ENCODE measurements around the gene ZCCHC9. TPM values are rescaled to one million over a fixed set of nuclear protein-coding genes. Genes with fewer than 3 reads are reported as not detected.
"Not testable (repeated sequence)": the region's sequence is repeated elsewhere in the genome, so short reads cannot be mapped to it uniquely, and the experiment has no call there.

ZCCHC9 gene
- total and polyA plus RNA-seq, 2 donors (not counting 1 experiment from before 2014, with no cell fraction given): 44.4 to 50.9 TPM

- Histone ChIP-seq H3K27me3 (ENCODE audit: control insufficient read depth, insufficient read depth, low read length) (no peaks in the 10 kb centered on the region), H3K4me2 (ENCODE audit: extremely low read depth, insufficient read depth, low read length) (no peak overlapping the region), H3K9me3 (ENCODE audit: control insufficient read depth, insufficient read depth, low read depth, low read length) (no peaks in the 10 kb centered on the region), H4K20me1 (ENCODE audit: control insufficient read depth, extremely low read depth, insufficient read depth, low read length) (no peaks in the 10 kb centered on the region), H3K9ac (ENCODE audit: insufficient read depth, low read length) (no peak overlapping the region), H3K36me3 (ENCODE audit: control insufficient read depth, insufficient read depth, low read length) (no peaks in the 10 kb centered on the region), H3K4me3 (replicated peaks in 1 of 4; ENCODE audit: control extremely low read depth in 1 of 4, insufficient read depth in 1 of 4, low read depth in 3 of 4, low read length in 4 of 4) (no peak overlapping the region), H3K79me2 (ENCODE audit: control insufficient read depth, insufficient read depth, low read length) (peaks cover 7% of the 10 kb centered on the region), H3K27ac (ENCODE audit: insufficient read depth, low read length) (no peak overlapping the region), H3K4me1 (ENCODE audit: control insufficient read depth, extremely low read depth, insufficient read depth, low read length) (peaks cover 8% of the 10 kb centered on the region), H2AFZ (ENCODE audit: low read length) (no peak overlapping the region)
- DNase-seq (ENCODE audit: low read depth in 2 of 2): peak in 1 of 2 donors; percentile 25
- TF ChIP-seq EZH2 (IDR thresholded peaks at IDR 0.05; ENCODE audit: low read length, missing control alignments): no peak
Measured at GRCh38 chr5:81265101-81265500, 36.3 kb upstream of the ZCCHC9 start.

DNA sequence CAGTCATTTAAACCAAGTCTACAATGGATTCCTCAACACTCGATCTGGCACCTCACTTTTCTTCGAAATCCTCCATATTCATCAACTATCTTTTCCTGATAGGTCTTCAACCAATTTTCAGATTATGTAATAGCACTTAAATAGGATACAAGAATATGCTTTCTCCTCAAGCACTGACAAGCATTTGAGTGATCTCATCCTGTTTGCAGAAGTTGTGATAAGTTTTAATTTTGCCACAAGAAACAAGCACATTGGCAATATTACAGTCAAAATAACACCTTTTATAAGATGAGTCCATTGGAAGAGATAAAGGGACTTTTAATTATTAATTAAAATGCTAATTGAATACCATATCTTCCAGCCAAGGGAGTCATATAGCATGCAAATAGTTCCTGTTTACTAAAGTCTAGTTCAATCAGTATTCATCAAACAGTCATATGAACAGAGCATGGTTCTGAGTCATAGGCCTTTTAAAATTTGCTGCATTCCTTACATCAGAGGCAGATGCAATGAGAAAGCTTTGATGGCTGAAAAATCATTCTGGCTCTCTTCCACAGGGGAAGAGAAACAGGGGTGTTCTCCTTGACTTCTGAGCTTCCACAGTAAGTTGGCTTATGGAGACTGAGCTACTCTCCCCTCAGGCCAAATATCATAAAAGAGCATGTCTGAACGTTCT lies 32.7 kb upstream of the ZCCHC9 start:
- Histone ChIP-seq H3K36me3 (ENCODE audit: control insufficient read depth, insufficient read depth, low read length) (no peaks in the 10 kb centered on the region), H3K9ac (ENCODE audit: insufficient read depth, low read length) (no peak overlapping the region), H3K4me2 (ENCODE audit: extremely low read depth, insufficient read depth, low read length) (peak overlapping the region; percentile 51)

GRCh38 chr5:81269751-81270393 lies 31.5 kb upstream of the ZCCHC9 start:
- DNase-seq (ENCODE audit: low read depth in 2 of 2): no peak
- H3K4me1 ChIP-seq (ENCODE audit: control insufficient read depth, extremely low read depth, insufficient read depth, low read length): peaks cover 8% of the 10 kb centered on the region
- H2AFZ ChIP-seq (ENCODE audit: low read length): no peak overlapping the region
- no peaks in the 10 kb centered on the region for H3K27me3 ChIP-seq (ENCODE audit: control insufficient read depth, insufficient read depth, low read length)
- H3K4me2 ChIP-seq (ENCODE audit: extremely low read depth, insufficient read depth, low read length): no peak overlapping the region
- no peak overlapping the region for H3K9ac ChIP-seq (ENCODE audit: insufficient read depth, low read length)
- no peaks in the 10 kb centered on the region for H4K20me1 ChIP-seq (ENCODE audit: control insufficient read depth, extremely low read depth, insufficient read depth, low read length)
- no peak overlapping the region for H3K27ac ChIP-seq (ENCODE audit: insufficient read depth, low read length)
- H3K4me3 ChIP-seq (replicated peaks in 1 of 4; ENCODE audit: control extremely low read depth in 1 of 4, insufficient read depth in 1 of 4, low read depth in 3 of 4, low read length in 4 of 4): no peak overlapping the region
- no peaks in the 10 kb centered on the region for H3K9me3 ChIP-seq (ENCODE audit: control insufficient read depth, insufficient read depth, low read depth, low read length)
- no peak for TF ChIP-seq CTCF (conservative IDR thresholded peaks at IDR 0.05 in 1 of 2, IDR thresholded peaks at IDR 0.05 in 1 of 2; ENCODE audit: low read depth in 1 of 2, low read length in 2 of 2)
- TF ChIP-seq EZH2 (IDR thresholded peaks at IDR 0.05; ENCODE audit: low read length, missing control alignments): no peak
- peaks cover 7% of the 10 kb centered on the region for H3K79me2 ChIP-seq (ENCODE audit: control insufficient read depth, insufficient read depth, low read length)
- no peaks in the 10 kb centered on the region for H3K36me3 ChIP-seq (ENCODE audit: control insufficient read depth, insufficient read depth, low read length)

More for the DNA sequence above, 32.7 kb upstream of the ZCCHC9 start:
- Histone ChIP-seq H3K4me1 (ENCODE audit: control insufficient read depth, extremely low read depth, insufficient read depth, low read length) (peaks cover 8% of the 10 kb centered on the region), H3K9me3 (ENCODE audit: control insufficient read depth, insufficient read depth, low read depth, low read length) (no peaks in the 10 kb centered on the region), H3K4me3 (replicated peaks in 1 of 4; ENCODE audit: control extremely low read depth in 1 of 4, insufficient read depth in 1 of 4, low read depth in 3 of 4, low read length in 4 of 4) (no peak overlapping the region), H3K79me2 (ENCODE audit: control insufficient read depth, insufficient read depth, low read length) (peaks cover 7% of the 10 kb centered on the region), H3K27me3 (ENCODE audit: control insufficient read depth, insufficient read depth, low read length) (no peaks in the 10 kb centered on the region), H2AFZ (ENCODE audit: low read length) (no peak overlapping the region), H3K27ac (ENCODE audit: insufficient read depth, low read length) (peak overlapping the region; percentile 38), H4K20me1 (ENCODE audit: control insufficient read depth, extremely low read depth, insufficient read depth, low read length) (no peaks in the 10 kb centered on the region)
- DNase-seq (ENCODE audit: low read depth in 2 of 2): peak; percentile 84 to 88
- TF ChIP-seq CTCF (conservative IDR thresholded peaks at IDR 0.05 in 1 of 2, IDR thresholded peaks at IDR 0.05 in 1 of 2; ENCODE audit: low read depth in 1 of 2, low read length in 2 of 2): no peak
- no peak for TF ChIP-seq EZH2 (IDR thresholded peaks at IDR 0.05; ENCODE audit: low read length, missing control alignments)

DNA sequence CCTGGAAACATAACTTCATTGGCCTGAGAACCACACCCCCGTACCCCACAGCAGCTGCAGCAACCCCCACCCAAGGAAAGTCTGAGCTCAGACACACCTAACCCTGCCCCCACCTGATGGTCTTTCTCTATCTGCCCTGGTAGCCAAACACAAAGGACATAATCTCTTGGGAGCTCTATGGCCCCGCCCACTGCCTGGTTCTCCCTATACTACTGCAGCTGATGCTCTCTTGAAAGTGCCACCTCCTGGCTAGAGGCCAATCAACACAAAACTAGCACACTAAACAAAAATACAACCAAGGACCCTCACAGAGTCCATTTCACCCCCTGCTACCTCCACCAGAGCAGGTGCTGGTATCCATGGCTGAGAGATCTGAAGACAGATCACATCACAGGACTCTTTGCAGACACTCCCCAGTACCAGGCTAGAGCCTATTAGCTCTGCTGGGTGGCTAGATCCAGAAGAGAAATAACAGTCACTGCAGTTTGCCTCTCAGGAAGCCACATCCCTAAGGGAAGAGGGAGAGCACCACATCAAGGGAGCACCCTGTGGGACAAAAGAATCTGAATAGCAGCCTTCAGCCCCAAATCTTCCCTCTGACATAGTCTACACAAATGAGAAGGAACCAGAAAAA lies 30.9 kb upstream of the ZCCHC9 start:
- not testable (repeated sequence) for H3K27me3 ChIP-seq (ENCODE audit: control insufficient read depth, insufficient read depth, low read length); H3K4me2 ChIP-seq (ENCODE audit: extremely low read depth, insufficient read depth, low read length); H3K36me3 ChIP-seq (ENCODE audit: control insufficient read depth, insufficient read depth, low read length); H4K20me1 ChIP-seq (ENCODE audit: control insufficient read depth, extremely low read depth, insufficient read depth, low read length); H3K9me3 ChIP-seq (ENCODE audit: control insufficient read depth, insufficient read depth, low read depth, low read length); H2AFZ ChIP-seq (ENCODE audit: low read length); H3K4me1 ChIP-seq (ENCODE audit: control insufficient read depth, extremely low read depth, insufficient read depth, low read length); DNase-seq (ENCODE audit: low read depth in 2 of 2); H3K9ac ChIP-seq (ENCODE audit: insufficient read depth, low read length); H3K4me3 ChIP-seq (replicated peaks in 1 of 4; ENCODE audit: control extremely low read depth in 1 of 4, insufficient read depth in 1 of 4, low read depth in 3 of 4, low read length in 4 of 4); H3K79me2 ChIP-seq (ENCODE audit: control insufficient read depth, insufficient read depth, low read length); H3K27ac ChIP-seq (ENCODE audit: insufficient read depth, low read length)
